NCI-H1694 treated with DMSO at 0.1 percent for 48 hours (cell line): ENCODE results near the gene CDKN2A.

Experiments
- DNase-seq: peaks from one replicate; lab custom pipeline; 2025; lab: John Stamatoyannopoulos, UW

Gene CDKN2A

GRCh38 chr9:21941337-21941995 is 52.7 kb downstream of the CDKN2A start:
- no peak for DNase-seq

GRCh38 chr9:21936161-21936560 is 58.0 kb downstream of the CDKN2A start:
- DNase-seq, result no peak

GRCh38 chr9:21935631-21936030 is 58.6 kb downstream of the CDKN2A start:
- no peak for DNase-seq

GRCh38 chr9:21933865-21934264 is 60.3 kb downstream of the CDKN2A start:
- DNase-seq, result no peak

GRCh38 chr9:21933281-21933680 is 60.9 kb downstream of the CDKN2A start:
- no peak for DNase-seq

- no peak for DNase-seq
Measured at GRCh38 chr9:21931428-21931827, 62.8 kb downstream of the CDKN2A start.

- no peak for DNase-seq
Measured at GRCh38 chr9:21927752-21928151, 66.4 kb downstream of the CDKN2A start.

GRCh38 chr9:21923694-21924093 is 70.5 kb downstream of the CDKN2A start:
- no peak for DNase-seq

- DNase-seq, result no peak
Measured at GRCh38 chr9:21919377-21920362, 74.5 kb downstream of the CDKN2A start.
